Lung (tissue), 12 donors: ENCODE measurements around the gene ZNF581. TPM values are rescaled to one million over a fixed set of nuclear protein-coding genes. Genes with fewer than 3 reads are reported as not detected.

ENCODE experiments used
- ATAC-seq: fragments of 200-7000 bp; cut with Tn5 transposase; one replicate; pipeline ENCODE4 v1.9.1; 2020; ENCODE audit warnings: moderate number of reproducible peaks; ENCODE audit not compliant: insufficient read depth, low FRiP score
- DNase-seq, 3 donors: peaks; one replicate each; pipeline ENCODE4 v3.0.0-alpha.2; 2013 to 2017
- H3K27ac ChIP-seq, 2 donors: one replicate each; pipeline ENCODE4 v1.5.1; 2013; ENCODE audit warnings: mild to moderate bottlenecking in 2 of 2, moderate library complexity in 2 of 2, control low read depth in 1 of 2, inconsistent platforms in 1 of 2, low read depth in 1 of 2, low read length in 1 of 2
- H3K27me3 ChIP-seq, 3 donors: one replicate each; pipeline ENCODE4 v1.5.1; 2013; ENCODE audit warnings: low read length in 2 of 3; ENCODE audit not compliant: control insufficient read depth in 3 of 3, insufficient read depth in 3 of 3
- H3K36me3 ChIP-seq, 4 donors: one replicate each; pipeline ENCODE4 v1.5.1; 2013; ENCODE audit warnings: low read length in 4 of 4, mild to moderate bottlenecking in 1 of 4, moderate library complexity in 1 of 4; ENCODE audit not compliant: control insufficient read depth in 4 of 4, insufficient read depth in 4 of 4
- H3K4me1 ChIP-seq, 5 donors: one replicate each; pipeline ENCODE4 v1.5.1; 2013; ENCODE audit warnings: low read length in 5 of 5, mild to moderate bottlenecking in 2 of 5, moderate library complexity in 1 of 5; ENCODE audit not compliant: control insufficient read depth in 5 of 5, insufficient read depth in 5 of 5
- H3K4me3 ChIP-seq: one replicate; pipeline ENCODE4 v1.5.1; 2013; ENCODE audit warnings: mild to moderate bottlenecking, control low read depth, moderate library complexity
- H3K9ac ChIP-seq, 2 donors: one replicate each; pipeline ENCODE4 v1.5.1; 2013; ENCODE audit warnings: low read length in 2 of 2, control low read depth in 1 of 2; ENCODE audit not compliant: insufficient read depth in 1 of 2
- H3K9me3 ChIP-seq, 4 donors: one replicate each; pipeline ENCODE4 v1.5.1; 2013; ENCODE audit warnings: low read length in 3 of 4, mild to moderate bottlenecking in 1 of 4, moderate library complexity in 1 of 4; ENCODE audit not compliant: control insufficient read depth in 4 of 4, insufficient read depth in 3 of 4
- WGBS, 2 donors: extraction: QIAGEN DNeasy Blood & Tissue Kit; methylation state at CpG; one replicate each; pipeline ENCODE4 v1.1.7; 2013; 5-methylcytosine and 5-hydroxymethylcytosine counted together
- polyA plus RNA-seq, 2 donors: library from polyadenylated mRNA; stranded (reverse); fragments of 200-250 nt; gene quantifications; one replicate each; pipeline ENCODE4 v1.2.1, GENCODE V29; 2013
- total RNA-seq, 2 donors: library from RNA; depleted of rRNA in 1 of 2; stranded (reverse); fragments of >200 nt in 1 of 2; gene quantifications; one replicate each; pipeline ENCODE4 v1.2.1, GENCODE V29; 2014 to 2021
- TF ChIP-seq, protein P1 (sequence below): IDR thresholded peaks from 2 replicates; pipeline ENCODE4 v1.5.1; 2012; ENCODE audit warnings: mild to moderate bottlenecking; ENCODE audit errors: control extremely low read depth, extremely low read depth
- donor health status: control.
- donor health status: control.
- donor health status: Bipolar disorder and iron deficiency.
- donor health status: healthy.
- donor health status: DM: yes; HTN: yes; CAD: no.

The ZNF581 gene
- total and polyA plus RNA-seq, 4 donors, result 15.0 to 18.1 (median 15.6) TPM

GRCh38 chr19:55613930-55614710 is 29.3 kb upstream of the ZNF581 start:
- no peak overlapping the region for H3K9ac ChIP-seq
- 96% methylated on average over 56 to 75 of the region's 75 CpGs for WGBS, 2 donors
- ATAC-seq, result no peak
- peaks cover 13 to 52% (median 21%) of the 10 kb centered on the region in 4 donors for H3K36me3 ChIP-seq
- DNase-seq, result no peak
- H3K9me3 ChIP-seq, result no peaks in the 10 kb centered on the region
- peaks cover 0 to 9% (median 6%) of the 10 kb centered on the region in 5 donors for H3K4me1 ChIP-seq
- no peaks in the 10 kb centered on the region for H3K27me3 ChIP-seq
- TF ChIP-seq, protein P1, sequence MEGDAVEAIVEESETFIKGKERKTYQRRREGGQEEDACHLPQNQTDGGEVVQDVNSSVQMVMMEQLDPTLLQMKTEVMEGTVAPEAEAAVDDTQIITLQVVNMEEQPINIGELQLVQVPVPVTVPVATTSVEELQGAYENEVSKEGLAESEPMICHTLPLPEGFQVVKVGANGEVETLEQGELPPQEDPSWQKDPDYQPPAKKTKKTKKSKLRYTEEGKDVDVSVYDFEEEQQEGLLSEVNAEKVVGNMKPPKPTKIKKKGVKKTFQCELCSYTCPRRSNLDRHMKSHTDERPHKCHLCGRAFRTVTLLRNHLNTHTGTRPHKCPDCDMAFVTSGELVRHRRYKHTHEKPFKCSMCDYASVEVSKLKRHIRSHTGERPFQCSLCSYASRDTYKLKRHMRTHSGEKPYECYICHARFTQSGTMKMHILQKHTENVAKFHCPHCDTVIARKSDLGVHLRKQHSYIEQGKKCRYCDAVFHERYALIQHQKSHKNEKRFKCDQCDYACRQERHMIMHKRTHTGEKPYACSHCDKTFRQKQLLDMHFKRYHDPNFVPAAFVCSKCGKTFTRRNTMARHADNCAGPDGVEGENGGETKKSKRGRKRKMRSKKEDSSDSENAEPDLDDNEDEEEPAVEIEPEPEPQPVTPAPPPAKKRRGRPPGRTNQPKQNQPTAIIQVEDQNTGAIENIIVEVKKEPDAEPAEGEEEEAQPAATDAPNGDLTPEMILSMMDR, result no peak
- no peak overlapping the region for H3K4me3 ChIP-seq
- H3K27ac ChIP-seq, result no peak overlapping the region

GRCh38 chr19:55614711-55615542 is 28.5 kb upstream of the ZNF581 start:
- Histone ChIP-seq H3K9me3 (no peaks in the 10 kb centered on the region), H3K27ac (no peak overlapping the region), H3K4me3 (no peak overlapping the region), H3K27me3 (no peaks in the 10 kb centered on the region), H3K36me3 (peaks cover 11 to 45% (median 15%) of the 10 kb centered on the region in 4 donors), H3K9ac (no peak overlapping the region), H3K4me1 (peaks cover 4 to 13% (median 9%) of the 10 kb centered on the region in 5 donors)
- WGBS, 2 donors, result 98% methylated on average over 88 to 98 of the region's 98 CpGs
- DNase-seq (no peak), ATAC-seq (no peak)
- TF ChIP-seq, protein P1, result no peak

GRCh38 chr19:55615543-55616394 is 27.7 kb upstream of the ZNF581 start:
- Histone ChIP-seq H3K27ac (no peak overlapping the region), H3K4me1 (peaks cover 4 to 15% (median 13%) of the 10 kb centered on the region in 5 donors), H3K9me3 (no peaks in the 10 kb centered on the region), H3K9ac (no peak overlapping the region), H3K36me3 (peaks cover 9 to 42% (median 14%) of the 10 kb centered on the region in 4 donors), H3K27me3 (no peaks in the 10 kb centered on the region), H3K4me3 (no peak overlapping the region)
- DNase-seq (no peak), ATAC-seq (no peak)
- 97 to 98% methylated on average over 84 to 88 of the region's 88 CpGs for WGBS, 2 donors
- TF ChIP-seq, protein P1, result no peak
